Esophagus muscularis mucosa (tissue), 3 donors: ENCODE measurements around the gene BDKRB2.

Experiments
- CTCF ChIP-seq, 3 experiments: fragments of 200-600 bp in 2 of 3; fragments of 450-650 bp in 1 of 3; sonication (generic) in 2 of 3; IDR thresholded peaks; one replicate each; pipeline ENCODE4 v1.5.1; 2017 to 2019; ENCODE audit warnings: antibody characterized with exemption in 3 of 3, mild to moderate bottlenecking in 2 of 3, moderate library complexity in 1 of 3
- POLR2A ChIP-seq: fragments of 450-650 bp; IDR thresholded peaks from one replicate; pipeline ENCODE4 v1.6.1; 2017; ENCODE audit warnings: antibody characterized with exemption, moderate library complexity, mild to moderate bottlenecking, low read depth

DNA sequence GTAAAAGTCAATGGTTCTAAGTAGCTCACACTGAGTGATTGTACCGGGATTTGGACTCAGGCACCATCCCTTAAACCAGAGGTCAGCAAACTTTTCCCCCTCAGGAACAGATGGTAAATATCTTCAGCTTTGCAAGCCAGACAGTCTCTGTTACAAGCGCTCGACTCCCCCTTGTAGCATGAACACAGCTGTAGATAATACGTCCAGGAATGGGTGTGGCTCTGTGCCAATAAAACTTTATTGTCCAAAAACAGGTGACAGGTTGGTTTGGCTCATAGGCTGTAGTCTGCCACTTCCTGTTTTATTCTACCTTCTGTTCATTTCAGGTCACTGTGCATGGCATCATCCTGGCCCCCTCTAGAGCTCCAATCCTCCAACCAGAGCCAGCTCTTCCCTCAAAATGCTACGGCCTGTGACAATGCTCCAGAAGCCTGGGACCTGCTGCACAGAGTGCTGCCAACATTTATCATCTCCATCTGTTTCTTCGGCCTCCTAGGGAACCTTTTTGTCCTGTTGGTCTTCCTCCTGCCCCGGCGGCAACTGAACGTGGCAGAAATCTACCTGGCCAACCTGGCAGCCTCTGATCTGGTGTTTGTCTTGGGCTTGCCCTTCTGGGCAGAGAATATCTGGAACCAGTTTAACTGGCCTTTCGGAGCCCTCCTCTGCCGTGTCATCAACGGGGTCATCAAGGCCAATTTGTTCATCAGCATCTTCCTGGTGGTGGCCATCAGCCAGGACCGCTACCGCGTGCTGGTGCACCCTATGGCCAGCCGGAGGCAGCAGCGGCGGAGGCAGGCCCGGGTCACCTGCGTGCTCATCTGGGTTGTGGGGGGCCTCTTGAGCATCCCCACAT, 58.9 kb downstream of the BDKRB2 start:
- TF ChIP-seq POLR2A: no peak
- no peak for TF ChIP-seq CTCF (IDR thresholded peaks at IDR 0.05)
